Lower lobe of right lung (tissue), 2 donors: ENCODE data around the gene NTN4. TPM values are rescaled to one million over a fixed set of nuclear protein-coding genes. Genes with fewer than 3 reads are reported as not detected.
"Not testable (repeated sequence)": the region's sequence is repeated elsewhere in the genome, so short reads cannot be mapped to it uniquely, and the experiment has no call there.

Source experiments
- ATAC-seq, 2 donors: fragments of 200-7000 bp; cut with Tn5 transposase; one replicate each; pipeline ENCODE4 v1.9.1; 2020 to 2022; ENCODE audit warnings: mild to moderate bottlenecking in 2 of 2, moderate library complexity in 2 of 2
- DNase-seq: peaks from one replicate; pipeline ENCODE4 v3.0.0-alpha.2; 2020
- H3K27ac ChIP-seq: fragments of 200-600 bp; one replicate; pipeline ENCODE4 v1.8.0; 2022
- H3K27me3 ChIP-seq: fragments of 200-600 bp; one replicate; pipeline ENCODE4 v1.8.0; 2022; ENCODE audit warnings: low read depth
- H3K36me3 ChIP-seq: fragments of 200-600 bp; one replicate; pipeline ENCODE4 v1.8.0; 2022; ENCODE audit warnings: mild to moderate bottlenecking
- H3K4me1 ChIP-seq: fragments of 200-600 bp; one replicate; pipeline ENCODE4 v1.8.0; 2022
- H3K4me3 ChIP-seq: fragments of 200-600 bp; one replicate; pipeline ENCODE4 v1.8.0; 2022; ENCODE audit warnings: mild to moderate bottlenecking
- H3K9me3 ChIP-seq: fragments of 200-600 bp; one replicate; pipeline ENCODE4 v1.8.0; 2022
- intact Hi-C: fragments of 100-400 bp; cut with DNase I; formaldehyde crosslinking; loops from one replicate; pipeline ENCODE4 v1.11.0; 2022
- total RNA-seq: library from RNA; stranded (reverse); fragmentation: NEBNext Ultra II Directional; extraction: Animal tissue kit (Norgen Biotek cat#: 25700); gene quantifications from one replicate; pipeline ENCODE4 v1.2.1, GENCODE V29; 2021
- TF ChIP-seq, protein P1 (sequence below): fragments of 200-600 bp; IDR thresholded peaks from one replicate; pipeline ENCODE4 v1.8.0; 2022; ENCODE audit warnings: antibody characterized with exemption, mild to moderate bottlenecking
- donor health status: DM: no; HTN: yes; CAD: no; lungs with severe emphysema.

Gene NTN4
- total RNA-seq, 1 donor from 2014 or later, result 140 TPM

- H3K9me3 ChIP-seq, result no peaks in the 10 kb centered on the region
- DNase-seq, result no peak
- no peaks in the 10 kb centered on the region for H3K27me3 ChIP-seq
- H3K4me1 ChIP-seq, result no peaks in the 10 kb centered on the region
- H3K4me3 ChIP-seq, result no peak overlapping the region
- no peak for ATAC-seq
- H3K36me3 ChIP-seq, result peaks cover 8% of the 10 kb centered on the region
- TF ChIP-seq, protein P1, sequence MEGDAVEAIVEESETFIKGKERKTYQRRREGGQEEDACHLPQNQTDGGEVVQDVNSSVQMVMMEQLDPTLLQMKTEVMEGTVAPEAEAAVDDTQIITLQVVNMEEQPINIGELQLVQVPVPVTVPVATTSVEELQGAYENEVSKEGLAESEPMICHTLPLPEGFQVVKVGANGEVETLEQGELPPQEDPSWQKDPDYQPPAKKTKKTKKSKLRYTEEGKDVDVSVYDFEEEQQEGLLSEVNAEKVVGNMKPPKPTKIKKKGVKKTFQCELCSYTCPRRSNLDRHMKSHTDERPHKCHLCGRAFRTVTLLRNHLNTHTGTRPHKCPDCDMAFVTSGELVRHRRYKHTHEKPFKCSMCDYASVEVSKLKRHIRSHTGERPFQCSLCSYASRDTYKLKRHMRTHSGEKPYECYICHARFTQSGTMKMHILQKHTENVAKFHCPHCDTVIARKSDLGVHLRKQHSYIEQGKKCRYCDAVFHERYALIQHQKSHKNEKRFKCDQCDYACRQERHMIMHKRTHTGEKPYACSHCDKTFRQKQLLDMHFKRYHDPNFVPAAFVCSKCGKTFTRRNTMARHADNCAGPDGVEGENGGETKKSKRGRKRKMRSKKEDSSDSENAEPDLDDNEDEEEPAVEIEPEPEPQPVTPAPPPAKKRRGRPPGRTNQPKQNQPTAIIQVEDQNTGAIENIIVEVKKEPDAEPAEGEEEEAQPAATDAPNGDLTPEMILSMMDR, result no peak
- intact Hi-C loops, result no loop called here
- no peak overlapping the region for H3K27ac ChIP-seq
Observed at GRCh38 chr12:95672166-95672565, 118.4 kb downstream of the NTN4 start.

- Histone ChIP-seq H3K36me3 (peaks cover 8% of the 10 kb centered on the region), H3K9me3 (no peaks in the 10 kb centered on the region), H3K4me3 (no peak overlapping the region), H3K4me1 (no peaks in the 10 kb centered on the region), H3K27ac (no peak overlapping the region), H3K27me3 (no peaks in the 10 kb centered on the region)
- ATAC-seq, result no peak
- DNase-seq, result no peak
- intact Hi-C loops, result no loop called here
- TF ChIP-seq, protein P1, result no peak
Observed at GRCh38 chr12:95671265-95671664, 119.3 kb downstream of the NTN4 start.

GRCh38 chr12:95663525-95663924, 127.0 kb downstream of the NTN4 start:
- peaks cover 12% of the 10 kb centered on the region for H3K36me3 ChIP-seq
- TF ChIP-seq, protein P1, result no peak
- no peak overlapping the region for H3K27ac ChIP-seq
- no peaks in the 10 kb centered on the region for H3K27me3 ChIP-seq
- DNase-seq (no peak), ATAC-seq (no peak)
- intact Hi-C loops, result no loop called here
- H3K4me1 ChIP-seq, result no peaks in the 10 kb centered on the region
- H3K4me3 ChIP-seq, result no peak overlapping the region
- H3K9me3 ChIP-seq, result no peaks in the 10 kb centered on the region

- intact Hi-C loops, result no loop called here
- H3K4me1 ChIP-seq, result no peaks in the 10 kb centered on the region
- ATAC-seq (no peak), DNase-seq (no peak)
- H3K4me3 ChIP-seq, result no peak overlapping the region
- no peak overlapping the region for H3K27ac ChIP-seq
- no peaks in the 10 kb centered on the region for H3K27me3 ChIP-seq
- TF ChIP-seq, protein P1, result no peak
- no peaks in the 10 kb centered on the region for H3K9me3 ChIP-seq
- peaks cover 12% of the 10 kb centered on the region for H3K36me3 ChIP-seq
Observed at GRCh38 chr12:95661360-95661759, 129.2 kb downstream of the NTN4 start.

DNA sequence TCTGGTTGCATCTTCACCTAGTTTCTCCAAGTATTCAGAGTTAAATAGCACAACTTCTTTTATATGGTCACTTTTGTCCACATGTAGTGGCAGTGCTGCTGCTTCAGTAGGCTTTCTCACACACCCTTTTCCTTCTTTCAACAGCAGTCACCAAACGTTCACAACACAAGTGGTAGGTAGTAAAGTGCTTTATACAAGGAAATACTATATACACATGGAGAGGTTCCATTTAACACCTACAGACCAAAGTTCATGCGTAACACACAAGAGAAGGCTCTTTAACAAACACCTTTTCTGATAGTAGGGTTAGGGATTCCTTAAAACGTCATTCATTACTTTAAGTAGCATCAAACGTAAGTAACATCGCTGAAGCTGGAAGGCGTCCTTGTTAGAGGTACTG, 132.2 kb downstream of the NTN4 start:
- Histone ChIP-seq H3K4me3 (no peak overlapping the region), H3K27ac (no peak overlapping the region), H3K27me3 (no peaks in the 10 kb centered on the region), H3K36me3 (no peaks in the 10 kb centered on the region), H3K9me3 (no peaks in the 10 kb centered on the region), H3K4me1 (no peaks in the 10 kb centered on the region)
- ATAC-seq (no peak), DNase-seq (no peak)
- TF ChIP-seq, protein P1, result no peak
- intact Hi-C loops, result no loop called here

GRCh38 chr12:95654665-95655064, 135.9 kb downstream of the NTN4 start:
- H3K27ac ChIP-seq, H3K9me3 ChIP-seq, H3K27me3 ChIP-seq, H3K4me3 ChIP-seq, ATAC-seq, H3K4me1 ChIP-seq, H3K36me3 ChIP-seq, intact Hi-C loops, DNase-seq: not testable (repeated sequence)
